Dedifferentiated amniotic fluid mesenchymal stem cell (primary cell): ENCODE results near the gene WASHC4.
A peak's percentile ranks its signal among the peaks of the same experiment; 100 is the strongest.

Experiments used
- DNase-seq: peaks from one replicate; pipeline ENCODE4 v3.0.0-alpha.2; 2016; ENCODE audit errors: extremely low spot score

WASHC4 gene

GRCh38 chr12:105107494-105108371 lies at the start of gene WASHC4:
Gene WASHC4 (plus strand): TSS chr12:105107731. CDS start chr12:105107801, 70 bp downstream.
- peak; percentile 90 for DNase-seq

GRCh38 chr12:105060715-105061378 lies 46.7 kb upstream of the WASHC4 start:
- DNase-seq, result no peak

- no peak for DNase-seq
Observed at GRCh38 chr12:105064564-105065178, 42.9 kb upstream of the WASHC4 start.

- peak; percentile 39 for DNase-seq
Observed at GRCh38 chr12:105067511-105068031, 40.0 kb upstream of the WASHC4 start.

- DNase-seq, result no peak
Observed at GRCh38 chr12:105069936-105070702, 37.4 kb upstream of the WASHC4 start.

GRCh38 chr12:105071981-105072380 lies 35.5 kb upstream of the WASHC4 start:
- DNase-seq, result no peak

- no peak for DNase-seq
Observed at GRCh38 chr12:105072888-105073488, 34.5 kb upstream of the WASHC4 start.

GRCh38 chr12:105076098-105076497 lies 31.4 kb upstream of the WASHC4 start:
- peak; percentile 36 for DNase-seq

GRCh38 chr12:105076913-105077312 lies 30.6 kb upstream of the WASHC4 start:
- DNase-seq, result no peak

- DNase-seq, result peak; percentile 48
Observed at GRCh38 chr12:105077435-105077834, 30.1 kb upstream of the WASHC4 start.

- no peak for DNase-seq
Observed at GRCh38 chr12:105078712-105079570, 28.6 kb upstream of the WASHC4 start.

- no peak for DNase-seq
Observed at GRCh38 chr12:105083031-105083430, 24.5 kb upstream of the WASHC4 start.

GRCh38 chr12:105083551-105084105 lies 23.9 kb upstream of the WASHC4 start:
- DNase-seq, result peak; percentile 88

GRCh38 chr12:105084251-105085250 lies 23.0 kb upstream of the WASHC4 start, which contains the start of gene ALDH1L2:
Gene ALDH1L2 (minus strand): TSS chr12:105084458. CDS start chr12:105084436, 22 bp downstream.
- peak; percentile 74 for DNase-seq

- DNase-seq, result no peak
Observed at GRCh38 chr12:105085501-105085900, 22.0 kb upstream of the WASHC4 start.

GRCh38 chr12:105089817-105090216 lies 17.7 kb upstream of the WASHC4 start:
- DNase-seq, result no peak

GRCh38 chr12:105090361-105090760 lies 17.2 kb upstream of the WASHC4 start:
- DNase-seq, result no peak

- peak; percentile 5 for DNase-seq
Observed at GRCh38 chr12:105091476-105092206, 15.9 kb upstream of the WASHC4 start.
